H1 (cell line): ENCODE data around the gene DLL1. TPM values are rescaled to one million over a fixed set of nuclear protein-coding genes. Genes with fewer than 3 reads are reported as not detected.

ENCODE experiments used
- HDAC2 ChIP-seq, 2 experiments: fragments of 300-600 bp in 1 of 2; sonication (generic) in 1 of 2; IDR thresholded peaks; 2 replicates each; pipeline ENCODE4 v1.6.1; 2011 to 2012; ENCODE audit warnings: low read depth in 2 of 2, low read length in 2 of 2, mild to moderate bottlenecking in 2 of 2, moderate library complexity in 2 of 2, borderline replicate concordance in 1 of 2, inconsistent platforms in 1 of 2
- POLR2A ChIP-seq, 2 experiments: IDR thresholded peaks; 1 replicate in 1 of 2; 2 replicates in 1 of 2; pipeline ENCODE4 v1.6.1; 2011; ENCODE audit warnings: low read depth in 2 of 2, low read length in 2 of 2, mild to moderate bottlenecking in 2 of 2; ENCODE audit errors: control extremely low read depth in 1 of 2
- RNF2 ChIP-seq: fragments of 200-900, 300-1000 bp; sonication (generic); IDR thresholded peaks from 2 replicates; pipeline ENCODE4 v1.7.1; 2016; ENCODE audit warnings: borderline replicate concordance, low read depth, mild to moderate bottlenecking, antibody characterized with exemption, low read length; ENCODE audit not compliant: poor library complexity, severe bottlenecking; ENCODE audit errors: missing control alignments
- SP1 ChIP-seq: IDR thresholded peaks from 2 replicates; pipeline ENCODE4 v1.6.1; 2011; ENCODE audit warnings: low read depth, low read length
- YY1 ChIP-seq: IDR thresholded peaks from 2 replicates; pipeline ENCODE4 v1.6.1; 2011; ENCODE audit warnings: low read depth, mild to moderate bottlenecking, low read length
- polyA plus RNA-seq, 7 experiments: library from polyadenylated mRNA; depleted of rRNA in 3 of 7; stranded (reverse) in 5 of 7; unstranded in 2 of 7; fragments of >200 nt in 5 of 7; fragments of 200-250 nt in 2 of 7; gene quantifications; 1 replicate in 5 of 7; 2 replicates in 1 of 7; 4 replicates in 1 of 7; pipeline versions ENCODE4 v1.2.1 to v1.2.3, GENCODE V29; 2011 to 2013; ENCODE audit warnings: missing spikeins in 2 of 7, mixed read lengths in 2 of 7
- total RNA-seq: library from RNA; stranded (reverse); fragmentation: NEBNext Ultra II Directional; extraction: Animal tissue kit (Norgen Biotek cat#: 25700); gene quantifications from 2 replicates; pipeline ENCODE4 v1.2.1, GENCODE V29; 2021

Gene DLL1
- total and polyA plus RNA-seq, 2 of the 8 experiments (the other 6 are each of a cell fraction or from before 2014, with no cell fraction given): 1.7 to 3.8 TPM

DNA sequence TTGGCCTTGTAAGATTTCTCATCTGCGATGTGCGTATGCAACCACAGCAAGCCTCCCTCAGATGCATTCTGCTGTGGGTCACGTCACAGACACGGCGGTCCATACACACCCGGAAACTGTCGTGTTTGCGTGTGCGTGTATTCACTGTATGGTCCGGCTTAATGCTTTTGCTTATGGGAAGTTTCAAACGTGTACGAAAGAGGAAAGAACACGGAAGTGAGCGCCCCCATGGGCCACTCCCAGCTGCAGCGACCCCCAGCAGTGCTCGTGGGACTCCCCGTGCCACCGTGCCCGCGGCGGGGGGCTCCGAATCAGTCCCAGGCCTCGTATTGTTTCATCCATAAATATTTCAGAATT is 10.2 kb downstream of the DLL1 start (continued):
- TF ChIP-seq HDAC2 (IDR thresholded peaks at IDR 0.05; ENCODE audit: borderline replicate concordance in 1 of 2, low read depth in 2 of 2, low read length in 2 of 2): no peak
- TF ChIP-seq POLR2A (IDR thresholded peaks at IDR 0.05; ENCODE audit: control extremely low read depth in 1 of 2, low read depth in 2 of 2, low read length in 2 of 2): no peak
- no peak for TF ChIP-seq SP1
- TF ChIP-seq YY1: no peak
- no peak for TF ChIP-seq RNF2
